HG03460 (cell line): ENCODE data around the gene LPCAT1.
"Not testable (repeated sequence)": the region's sequence is repeated elsewhere in the genome, so short reads cannot be mapped to it uniquely, and the experiment has no call there.

Experiments
- ATAC-seq: cut with Tn5 transposase; IDR thresholded peaks from one replicate; pipeline ENCODE4 v1.9.1; 2021; ENCODE audit not compliant: unreplicated experiment

The LPCAT1 gene

GRCh38 chr5:1522601-1523479 lies 920 bp downstream of the LPCAT1 start:
- ATAC-seq = peak; percentile 14

GRCh38 chr5:1521671-1522600 lies 1.8 kb downstream of the LPCAT1 start:
- ATAC-seq = no peak

GRCh38 chr5:1520791-1521453 lies 2.8 kb downstream of the LPCAT1 start:
- ATAC-seq = no peak

GRCh38 chr5:1519631-1520210 lies 4.0 kb downstream of the LPCAT1 start:
- ATAC-seq = no peak

- ATAC-seq = no peak
Measured at GRCh38 chr5:1517838-1518237, 5.9 kb downstream of the LPCAT1 start.

GRCh38 chr5:1516615-1517601 lies 6.9 kb downstream of the LPCAT1 start:
- no peak for ATAC-seq

GRCh38 chr5:1515921-1516571 lies 7.7 kb downstream of the LPCAT1 start:
- no peak for ATAC-seq

- no peak for ATAC-seq
Measured at GRCh38 chr5:1515311-1515920, 8.3 kb downstream of the LPCAT1 start.

GRCh38 chr5:1514819-1515310 lies 8.9 kb downstream of the LPCAT1 start:
- ATAC-seq = not testable (repeated sequence)

- ATAC-seq = no peak
Measured at GRCh38 chr5:1514027-1514818, 9.5 kb downstream of the LPCAT1 start.

GRCh38 chr5:1513326-1514026 lies 10.3 kb downstream of the LPCAT1 start:
- no peak for ATAC-seq

- no peak for ATAC-seq
Measured at GRCh38 chr5:1512541-1513291, 11.0 kb downstream of the LPCAT1 start.

GRCh38 chr5:1511651-1512540 lies 11.9 kb downstream of the LPCAT1 start:
- no peak for ATAC-seq

- ATAC-seq = no peak
Measured at GRCh38 chr5:1511048-1511447, 12.7 kb downstream of the LPCAT1 start.

GRCh38 chr5:1510631-1511030 lies 13.1 kb downstream of the LPCAT1 start:
- ATAC-seq = no peak
